ENCODE data around the gene SLC5A12. TPM values are rescaled to one million over a fixed set of nuclear protein-coding genes. Genes with fewer than 3 reads are reported as not detected.

SLC5A12 gene
- total RNA-seq = under 1 TPM in 1 of 10 donors, not detected in 9; 0.05 TPM
- not detected for polyA plus RNA-seq
- long read RNA-seq, donor 1 = 0 reads
- long read RNA-seq, donor 2 = 0 reads
- long read RNA-seq, donor 3 = 0 reads

GRCh38 chr11:26721948-26722475 lies at the start of gene SLC5A12:
Gene SLC5A12 (minus strand): TSS chr11:26722060. CDS start chr11:26721714, 346 bp downstream.
- TF ChIP-seq CTCF (IDR thresholded peaks at IDR 0.05) = no peak
- Histone ChIP-seq H3K27ac (no peak within 1 kb of the TSS), H3K27me3 (no peaks in the 10 kb centered on the region), H3K36me3 (no peaks in the 10 kb centered on the region), H3K9me3 (no peaks in the 10 kb centered on the region), H3K4me1 (no peaks in the 10 kb centered on the region), H3K4me3 (no peak within 1 kb of the TSS)
- WGBS, 2 donors = 56 to 65% methylated on average over 3 of the region's 3 CpGs
- DNase-seq (no peak), ATAC-seq (no peak)
- intact Hi-C loops (cut with DNase I) = no loop called here

- no peaks in the 10 kb centered on the region for H3K27me3 ChIP-seq
Observed at GRCh38 chr11:26769027-26769426, 47.2 kb upstream of the SLC5A12 start.

GRCh38 chr11:26767060-26767459 lies 45.2 kb upstream of the SLC5A12 start:
- TF ChIP-seq CTCF (IDR thresholded peaks at IDR 0.05) = no peak
- H3K4me1 ChIP-seq = no peaks in the 10 kb centered on the region
- DNase-seq (no peak), ATAC-seq (no peak)
- no peaks in the 10 kb centered on the region for H3K36me3 ChIP-seq
- no peaks in the 10 kb centered on the region for H3K27me3 ChIP-seq
- no peak overlapping the region for H3K4me3 ChIP-seq
- intact Hi-C loops (cut with DNase I) = no loop called here
- no peaks in the 10 kb centered on the region for H3K9me3 ChIP-seq
- H3K27ac ChIP-seq = no peak overlapping the region
- 88 to 98% methylated on average over 2 of the region's 2 CpGs for WGBS, 2 donors

More at GRCh38 chr11:26769027-26769426, 47.2 kb upstream of the SLC5A12 start:
- H3K36me3 ChIP-seq = no peaks in the 10 kb centered on the region
- DNase-seq (no peak), ATAC-seq (no peak)
- H3K4me1 ChIP-seq = no peaks in the 10 kb centered on the region
- H3K9me3 ChIP-seq = no peaks in the 10 kb centered on the region
- no peak overlapping the region for H3K27ac ChIP-seq
- TF ChIP-seq CTCF (IDR thresholded peaks at IDR 0.05) = no peak
- H3K4me3 ChIP-seq = no peak overlapping the region
- intact Hi-C loops (cut with DNase I) = no loop called here

- intact Hi-C loops (cut with DNase I) = no loop called here
- DNase-seq = no peak
Observed at GRCh38 chr11:26765323-26765722, 43.5 kb upstream of the SLC5A12 start.

More at GRCh38 chr11:26765323-26765722, 43.5 kb upstream of the SLC5A12 start:
- no peak for ATAC-seq
- TF ChIP-seq CTCF (IDR thresholded peaks at IDR 0.05) = no peak
- Histone ChIP-seq H3K9me3 (no peaks in the 10 kb centered on the region), H3K27me3 (no peaks in the 10 kb centered on the region), H3K4me3 (no peak overlapping the region), H3K4me1 (no peaks in the 10 kb centered on the region), H3K36me3 (no peaks in the 10 kb centered on the region), H3K27ac (no peak overlapping the region)
- WGBS, 2 donors = 85% methylated on average over 3 of the region's 3 CpGs
